ENCODE data around the gene FBXW8. TPM values are rescaled to one million over a fixed set of nuclear protein-coding genes. Genes with fewer than 3 reads are reported as not detected.
A peak's percentile ranks its signal among the peaks of the same experiment; 100 is the strongest.

Gene FBXW8
- total and polyA plus RNA-seq, 12 donors = 2.4 to 11.3 (median 7.4) TPM

- TF ChIP-seq CTCF (IDR thresholded peaks at IDR 0.05) = no peak
- Histone ChIP-seq H3K27ac (peak overlapping the region in 6 of 10 donors; percentile 38 to 77 (median 56)), H3K4me3 (no peak overlapping the region), H3K27me3 (peaks cover 0 to 14% (median 0%) of the 10 kb centered on the region in 7 donors), H3K4me1 (peaks cover 12 to 58% (median 32%) of the 10 kb centered on the region in 9 donors), H3K9me3 (no peaks in the 10 kb centered on the region), H3K36me3 (peaks cover 0 to 47% (median 16%) of the 10 kb centered on the region in 9 donors)
- WGBS, 2 donors = 91% methylated on average over 17 of the region's 17 CpGs
- intact Hi-C loops (cut with DNase I) = loop anchor here in 1 of 10 donors (10.0 kb wide), 1 partner anchor 63 kb away; the partner anchor contains the start of gene TESC
- DNase-seq (no peak), ATAC-seq (no peak)
Observed at GRCh38 chr12:117031843-117032592, 121.3 kb downstream of the FBXW8 start.

GRCh38 chr12:117032593-117033381 is 122.0 kb downstream of the FBXW8 start:
- Histone ChIP-seq H3K9me3 (no peaks in the 10 kb centered on the region), H3K27ac (peak overlapping the region in 7 of 10 donors; percentile 38 to 77 (median 56)), H3K27me3 (peaks cover 0 to 14% (median 0%) of the 10 kb centered on the region in 7 donors), H3K36me3 (peaks cover 0 to 39% (median 12%) of the 10 kb centered on the region in 9 donors), H3K4me3 (no peak overlapping the region), H3K4me1 (peaks cover 12 to 56% (median 32%) of the 10 kb centered on the region in 9 donors)
- intact Hi-C loops (cut with DNase I) = loop anchor here in 1 of 10 donors (10.0 kb wide), 1 partner anchor 62 kb away; the partner anchor contains the start of gene TESC
- 46 to 54% methylated on average over 34 of the region's 34 CpGs for WGBS, 2 donors
- DNase-seq = no peak
- peak; percentile 27 to 70 (median 54) for ATAC-seq
- no peak for TF ChIP-seq CTCF (IDR thresholded peaks at IDR 0.05)

GRCh38 chr12:117033382-117034221 is 122.9 kb downstream of the FBXW8 start:
- intact Hi-C loops (cut with DNase I) = loop anchor here in 1 of 10 donors (10.0 kb wide), 1 partner anchor 61 kb away; the partner anchor contains the start of gene TESC
- WGBS, 2 donors = 34 to 36% methylated on average over 24 of the region's 24 CpGs
- DNase-seq = no peak
- Histone ChIP-seq H3K4me3 (no peak overlapping the region), H3K36me3 (peaks cover 0 to 31% (median 4%) of the 10 kb centered on the region in 9 donors), H3K27ac (peak overlapping the region in 8 of 10 donors; percentile 38 to 77 (median 53)), H3K4me1 (peaks cover 12 to 56% (median 32%) of the 10 kb centered on the region in 9 donors), H3K9me3 (no peaks in the 10 kb centered on the region), H3K27me3 (peaks cover 0 to 14% (median 0%) of the 10 kb centered on the region in 7 donors)
- peak; percentile 14 to 60 (median 38) for ATAC-seq
- no peak for TF ChIP-seq CTCF (IDR thresholded peaks at IDR 0.05)
